Left forelimb (tissue), 1 donor: ENCODE data around the gene DNMT3A.

Experiments
- DNase-seq: peaks from one replicate; pipeline ENCODE4 v3.0.0-alpha.2; 2018; ENCODE audit warnings: low spot score

DNMT3A gene

GRCh38 chr2:25257032-25257552 is 84.6 kb downstream of the DNMT3A start:
- no peak for DNase-seq

GRCh38 chr2:25256488-25256875 is 85.2 kb downstream of the DNMT3A start:
- DNase-seq, result no peak

- no peak for DNase-seq
Observed at GRCh38 chr2:25255745-25256487, 85.8 kb downstream of the DNMT3A start.

- DNase-seq, result no peak
Observed at GRCh38 chr2:25254961-25255360, 86.8 kb downstream of the DNMT3A start.

GRCh38 chr2:25253153-25253626 is 88.5 kb downstream of the DNMT3A start:
- DNase-seq, result no peak

GRCh38 chr2:25252291-25253152 is 89.2 kb downstream of the DNMT3A start:
- peak; percentile 93 for DNase-seq

GRCh38 chr2:25251422-25252273 is 90.1 kb downstream of the DNMT3A start:
- peak; percentile 82 for DNase-seq

- DNase-seq, result no peak
Observed at GRCh38 chr2:25251071-25251421, 90.7 kb downstream of the DNMT3A start.

GRCh38 chr2:25250331-25251070 is 91.2 kb downstream of the DNMT3A start:
- no peak for DNase-seq

- no peak for DNase-seq
Observed at GRCh38 chr2:25249785-25250184, 91.9 kb downstream of the DNMT3A start.

GRCh38 chr2:25247792-25248512 is 93.8 kb downstream of the DNMT3A start:
- no peak for DNase-seq

- no peak for DNase-seq
Observed at GRCh38 chr2:25246558-25247290, 95.0 kb downstream of the DNMT3A start.

GRCh38 chr2:25246001-25246400 is 95.7 kb downstream of the DNMT3A start:
- DNase-seq, result no peak

- no peak for DNase-seq
Observed at GRCh38 chr2:25245141-25245540, 96.6 kb downstream of the DNMT3A start.

GRCh38 chr2:25243995-25244394 is 97.7 kb downstream of the DNMT3A start:
- DNase-seq, result no peak

- no peak for DNase-seq
Observed at GRCh38 chr2:25241452-25241851, 100.3 kb downstream of the DNMT3A start.

- DNase-seq, result no peak
Observed at GRCh38 chr2:25240636-25241035, 101.1 kb downstream of the DNMT3A start.

- no peak for DNase-seq
Observed at GRCh38 chr2:25238920-25239319, 102.8 kb downstream of the DNMT3A start.

- no peak for DNase-seq
Observed at GRCh38 chr2:25237764-25238163, 104.0 kb downstream of the DNMT3A start.

- DNase-seq, result no peak
Observed at GRCh38 chr2:25236736-25237135, 105.0 kb downstream of the DNMT3A start.
